H9 (cell line): ENCODE data around the gene CHL1. TPM values are rescaled to one million over a fixed set of nuclear protein-coding genes. Genes with fewer than 3 reads are reported as not detected.

ENCODE experiments used
- DNase-seq: peaks from one replicate; pipeline ENCODE4 v3.0.0-alpha.2; 2017
- H2AFZ ChIP-seq: one replicate; pipeline ENCODE4 v1.6.1; 2013; ENCODE audit warnings: mild to moderate bottlenecking, low read length, control low read depth, moderate library complexity
- H2AK5ac ChIP-seq: 2 replicates; pipeline ENCODE4 v1.6.1; 2013; ENCODE audit warnings: low read length, control low read depth, mixed read lengths; ENCODE audit not compliant: insufficient read length
- H2BK120ac ChIP-seq: one replicate; pipeline ENCODE4 v1.6.1; 2013; ENCODE audit warnings: low read depth, mild to moderate bottlenecking, low read length, control low read depth, inconsistent platforms; ENCODE audit not compliant: poor library complexity, severe bottlenecking
- H2BK12ac ChIP-seq: 2 replicates; pipeline ENCODE4 v1.6.1; 2013; ENCODE audit warnings: low read length, control low read depth, mixed read lengths, low read depth; ENCODE audit not compliant: insufficient read length
- H2BK15ac ChIP-seq: 2 replicates; pipeline ENCODE4 v1.6.1; 2013; ENCODE audit warnings: low read depth, low read length, control low read depth
- H2BK20ac ChIP-seq: one replicate; pipeline ENCODE4 v1.6.1; 2013; ENCODE audit warnings: low read depth, mild to moderate bottlenecking, low read length, control low read depth, inconsistent platforms; ENCODE audit not compliant: poor library complexity, severe bottlenecking
- H2BK5ac ChIP-seq: 2 replicates; pipeline ENCODE4 v1.6.1; 2013; ENCODE audit warnings: low read length, control low read depth, mixed read lengths; ENCODE audit not compliant: insufficient read length
- H3K14ac ChIP-seq: 2 replicates; pipeline ENCODE4 v1.6.1; 2013; ENCODE audit warnings: low read length, control low read depth; ENCODE audit not compliant: insufficient read depth
- H3K18ac ChIP-seq: 2 replicates; pipeline ENCODE4 v1.6.1; 2013; ENCODE audit warnings: low read depth, mild to moderate bottlenecking, mixed read lengths, low read length, control low read depth; ENCODE audit not compliant: insufficient read length
- H3K23ac ChIP-seq: 2 replicates; pipeline ENCODE4 v1.6.1; 2013; ENCODE audit warnings: low read length, control low read depth, mixed read lengths, low read depth; ENCODE audit not compliant: insufficient read length
- H3K23me2 ChIP-seq: 2 replicates; pipeline ENCODE4 v1.6.1; 2013; ENCODE audit warnings: low read depth, mild to moderate bottlenecking, mixed read lengths, low read length, control low read depth; ENCODE audit not compliant: insufficient read length, poor library complexity, severe bottlenecking
- H3K27ac ChIP-seq: 2 replicates; pipeline ENCODE4 v1.5.1; 2013; ENCODE audit warnings: low read length, control low read depth, mixed read lengths, low read depth; ENCODE audit not compliant: insufficient read length
- H3K27me3 ChIP-seq: 2 replicates; pipeline ENCODE4 v1.6.1; 2013; ENCODE audit warnings: low read length, control low read depth, inconsistent platforms; ENCODE audit not compliant: insufficient read depth
- H3K4ac ChIP-seq: 2 replicates; pipeline ENCODE4 v1.6.1; 2013; ENCODE audit warnings: low read depth, mild to moderate bottlenecking, control low read depth, inconsistent platforms, low read length, moderate library complexity
- H3K4me1 ChIP-seq: 2 replicates; pipeline ENCODE4 v1.6.1; 2013; ENCODE audit warnings: low read length, control low read depth, inconsistent platforms; ENCODE audit not compliant: insufficient read depth
- H3K4me2 ChIP-seq: 2 replicates; pipeline ENCODE4 v1.6.1; 2013; ENCODE audit warnings: low read length, control low read depth, mixed read lengths; ENCODE audit not compliant: insufficient read length, insufficient read depth
- H3K56ac ChIP-seq: 2 replicates; pipeline ENCODE4 v1.6.1; 2013; ENCODE audit warnings: low read depth, mild to moderate bottlenecking, mixed read lengths, low read length, control low read depth; ENCODE audit not compliant: insufficient read length
- H3K79me1 ChIP-seq: 2 replicates; pipeline ENCODE4 v1.6.1; 2013; ENCODE audit warnings: low read depth, mild to moderate bottlenecking, moderate library complexity, low read length, control low read depth, inconsistent platforms; ENCODE audit not compliant: insufficient read depth, poor library complexity, severe bottlenecking
- H3K79me2 ChIP-seq: 2 replicates; pipeline ENCODE4 v1.6.1; 2013; ENCODE audit warnings: low read length, control low read depth, inconsistent platforms; ENCODE audit not compliant: insufficient read depth
- H3K9ac ChIP-seq: 2 replicates; pipeline ENCODE4 v1.6.1; 2013; ENCODE audit warnings: low read length, control low read depth, mixed read lengths; ENCODE audit not compliant: insufficient read length; ENCODE audit errors: extremely low read depth
- H3K9me3 ChIP-seq: one replicate; pipeline ENCODE4 v1.6.1; 2013; ENCODE audit warnings: low read depth, low read length, inconsistent platforms; ENCODE audit not compliant: control insufficient read depth
- H3T11ph ChIP-seq: one replicate; pipeline ENCODE4 v1.6.1; 2013; ENCODE audit warnings: mild to moderate bottlenecking, low read length, control low read depth, inconsistent platforms
- H4K20me1 ChIP-seq: one replicate; pipeline ENCODE4 v1.6.1; 2013; ENCODE audit not compliant: control insufficient read depth, insufficient read length, insufficient read depth
- H4K5ac ChIP-seq: 2 replicates; pipeline ENCODE4 v1.6.1; 2013; ENCODE audit warnings: low read depth, mild to moderate bottlenecking, mixed read lengths, low read length, control low read depth; ENCODE audit not compliant: insufficient read length
- H4K8ac ChIP-seq: replicated peaks from 2 replicates; pipeline ENCODE4 v1.6.1; 2013; ENCODE audit warnings: low read length, control low read depth, mixed read lengths, low read depth; ENCODE audit not compliant: insufficient read length
- H4K91ac ChIP-seq: 2 replicates; pipeline ENCODE4 v1.6.1; 2013; ENCODE audit warnings: low read depth, mild to moderate bottlenecking, moderate library complexity, mixed read lengths, low read length, control low read depth; ENCODE audit not compliant: insufficient read length
- H3K27ac Mint-ChIP-seq, 3 experiments: 2 replicates in 2 of 3; 3 replicates in 1 of 3; pipeline ENCODE4 v1.8.0; 2020 to 2021; ENCODE audit warnings: mixed read lengths in 3 of 3, mild to moderate bottlenecking in 1 of 3, moderate library complexity in 1 of 3
- H3K27me3 Mint-ChIP-seq: 2 replicates; pipeline ENCODE4 v1.8.0; 2021; ENCODE audit warnings: low read depth, mild to moderate bottlenecking, moderate library complexity, mixed read lengths
- H3K36me3 Mint-ChIP-seq, 3 experiments: 2 replicates in 2 of 3; 3 replicates in 1 of 3; pipeline ENCODE4 v1.8.0; 2020 to 2021; ENCODE audit warnings: low read depth in 3 of 3, mixed read lengths in 3 of 3; ENCODE audit not compliant: insufficient read depth in 1 of 3
- H3K4me1 Mint-ChIP-seq, 2 experiments: 2 replicates each; pipeline ENCODE4 v1.8.0; 2020; ENCODE audit warnings: mixed read lengths in 2 of 2
- H3K4me3 Mint-ChIP-seq, 2 experiments: 2 replicates in 1 of 2; 3 replicates in 1 of 2; pipeline ENCODE4 v1.8.0; 2020 to 2021; ENCODE audit warnings: mild to moderate bottlenecking in 2 of 2, mixed read lengths in 2 of 2, moderate library complexity in 1 of 2
- H3K9me3 Mint-ChIP-seq, 2 experiments: 2 replicates in 1 of 2; 3 replicates in 1 of 2; pipeline ENCODE4 v1.8.0; 2020; ENCODE audit warnings: mild to moderate bottlenecking in 2 of 2, mixed read lengths in 2 of 2, moderate library complexity in 1 of 2
- CTCF ChIP-seq: fragments of 200-600 bp; sonication (generic); conservative IDR thresholded peaks from 3 replicates; pipeline ENCODE4 v1.8.0; 2021; ENCODE audit warnings: antibody characterized with exemption, mild to moderate bottlenecking
- WGBS: extraction: QIAGEN DNeasy Blood & Tissue Kit; methylation state at CpG from one replicate; pipeline ENCODE4 v1.1.7; 2013; ENCODE audit warnings: missing lambda C conversion rate, low lambda C conversion rate, mixed read lengths; ENCODE audit not compliant: insufficient read length; ENCODE audit errors: extremely low coverage; 5-methylcytosine and 5-hydroxymethylcytosine counted together
- total RNA-seq: library from RNA; stranded (reverse); gene quantifications from 2 replicates; pipeline ENCODE4 v1.2.1, GENCODE V29; 2021

The CHL1 gene
- total RNA-seq, 1 experiment from 2014 or later = not detected

DNA sequence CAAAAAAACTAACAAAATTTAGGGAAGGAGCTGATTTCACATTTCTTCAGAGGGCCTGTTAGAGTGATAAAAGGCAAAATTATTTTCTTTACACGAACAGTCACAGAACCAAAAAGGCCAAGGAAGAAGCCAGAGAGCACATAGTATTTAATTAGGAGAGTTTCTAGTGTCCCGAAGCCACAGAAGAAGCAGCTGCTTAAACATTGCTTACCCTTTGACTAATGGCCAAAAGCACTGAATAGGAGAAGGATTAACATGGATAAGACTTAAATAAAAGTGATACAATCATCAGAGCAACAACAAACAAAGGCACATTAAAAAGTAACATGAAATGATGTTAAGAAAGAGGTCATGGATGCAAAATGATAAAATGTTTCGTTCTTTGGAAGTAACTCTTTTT is 98.6 kb downstream of the CHL1 start:
- Mint-ChIP-seq H3K4me3 (no peak overlapping the region), H3K36me3 (no peaks in the 10 kb centered on the region), H3K9me3 (no peaks in the 10 kb centered on the region), H3K27ac (no peak overlapping the region; a peak in 1 of 7 replicates), H3K4me1 (peaks cover 0 to 7% of the 10 kb centered on the region in 2 experiments; a peak in 1 of 4 replicates), H3K27me3 (peaks cover 2% of the 10 kb centered on the region; the same call in 1 of the 2 replicates)
- H3K23ac ChIP-seq = no peak overlapping the region
- H3K9me3 ChIP-seq = no peaks in the 10 kb centered on the region
- no peaks in the 10 kb centered on the region for H3K27me3 ChIP-seq
- no peaks in the 10 kb centered on the region for H3K23me2 ChIP-seq
- no peaks in the 10 kb centered on the region for H3K79me2 ChIP-seq
- WGBS = no CpG with 5 or more reads among the region's 3 CpGs
- no peaks in the 10 kb centered on the region; the same call in 1 of the 2 replicates for H3K4me1 ChIP-seq
- no peak overlapping the region for H2AK5ac ChIP-seq
- TF ChIP-seq CTCF = no peak
- no peak overlapping the region for H2BK5ac ChIP-seq
- H4K20me1 ChIP-seq = no peaks in the 10 kb centered on the region
- H4K5ac ChIP-seq = no peak overlapping the region
- no peak overlapping the region for H3K18ac ChIP-seq
- H2AFZ ChIP-seq = no peak overlapping the region
- no peak overlapping the region for H2BK20ac ChIP-seq
- H3K4ac ChIP-seq = no peak overlapping the region
- no peak overlapping the region for H3K14ac ChIP-seq
- H3T11ph ChIP-seq = no peak overlapping the region
- H2BK15ac ChIP-seq = no peak overlapping the region
- no peak overlapping the region for H3K4me2 ChIP-seq
- no peak overlapping the region for H3K27ac ChIP-seq
- H3K9ac ChIP-seq = no peak overlapping the region
- H4K91ac ChIP-seq = no peak overlapping the region
- H2BK12ac ChIP-seq = no peak overlapping the region
- DNase-seq = no peak
- H2BK120ac ChIP-seq = no peak overlapping the region
- no peak overlapping the region for H3K56ac ChIP-seq
- no peaks in the 10 kb centered on the region for H3K79me1 ChIP-seq
- H4K8ac ChIP-seq = no peak overlapping the region
